ENCODE measurements around the gene MYRF.

MYRF gene

DNA sequence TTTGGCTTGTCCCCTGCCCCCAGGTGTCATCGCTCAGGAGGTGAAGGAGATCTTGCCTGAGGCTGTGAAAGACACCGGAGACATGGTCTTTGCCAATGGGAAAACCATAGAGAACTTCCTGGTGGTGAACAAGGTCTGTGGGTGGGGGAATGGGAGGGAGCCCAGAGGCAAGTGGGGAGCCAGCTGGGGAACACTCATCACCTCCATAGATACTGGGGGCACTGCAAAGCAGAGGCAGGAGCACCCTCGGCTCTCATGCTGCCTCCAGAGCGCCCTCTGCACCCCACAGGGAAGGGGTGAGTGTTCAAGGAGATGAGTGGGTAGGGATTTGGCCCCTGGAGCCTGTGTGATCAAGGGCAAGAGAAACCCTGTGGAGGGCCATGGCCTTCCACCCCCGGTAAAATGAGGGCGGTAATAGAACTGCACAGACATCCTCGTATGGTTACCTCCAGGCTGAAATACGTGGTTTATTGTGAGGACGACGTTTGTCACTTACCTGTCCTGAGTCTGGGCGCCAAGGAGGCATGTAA lies 26.0 kb downstream of the MYRF start:
- FAIRE-seq: no peak

DNA sequence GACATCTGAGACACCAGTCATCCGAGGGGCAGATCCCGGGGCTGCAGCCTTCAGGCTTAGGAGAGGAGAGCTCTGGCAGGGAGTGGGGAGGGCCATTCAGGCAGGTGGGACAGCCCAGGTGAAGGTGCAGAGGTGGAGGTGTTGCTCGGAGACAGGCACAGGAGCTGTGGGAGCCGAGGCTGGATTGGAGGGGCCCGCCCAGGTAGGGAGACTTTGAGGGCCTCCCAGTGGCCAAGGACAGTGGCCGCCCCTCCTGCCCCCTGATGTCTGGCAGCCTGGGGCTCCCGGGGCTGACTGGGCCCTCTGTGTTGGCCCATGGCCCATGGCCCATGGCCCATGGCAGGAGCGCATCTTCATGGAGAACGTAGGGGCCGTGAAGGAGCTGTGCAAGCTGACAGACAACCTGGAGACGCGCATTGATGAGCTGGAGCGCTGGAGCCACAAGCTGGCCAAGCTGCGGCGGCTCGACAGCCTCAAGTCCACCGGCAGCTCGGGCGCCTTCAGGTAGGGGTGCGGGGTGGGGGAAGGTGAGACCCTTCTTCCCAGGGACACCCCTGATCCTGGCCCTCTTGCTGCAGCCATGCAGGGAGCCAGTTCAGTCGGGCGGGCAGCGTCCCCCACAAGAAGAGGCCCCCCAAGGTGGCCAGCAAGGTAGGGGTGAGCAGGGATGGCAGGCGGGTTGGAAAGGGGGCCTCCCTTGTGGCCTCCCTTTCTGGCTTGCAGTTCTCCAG lies 26.6 kb downstream of the MYRF start:
- no peak for FAIRE-seq

DNA sequence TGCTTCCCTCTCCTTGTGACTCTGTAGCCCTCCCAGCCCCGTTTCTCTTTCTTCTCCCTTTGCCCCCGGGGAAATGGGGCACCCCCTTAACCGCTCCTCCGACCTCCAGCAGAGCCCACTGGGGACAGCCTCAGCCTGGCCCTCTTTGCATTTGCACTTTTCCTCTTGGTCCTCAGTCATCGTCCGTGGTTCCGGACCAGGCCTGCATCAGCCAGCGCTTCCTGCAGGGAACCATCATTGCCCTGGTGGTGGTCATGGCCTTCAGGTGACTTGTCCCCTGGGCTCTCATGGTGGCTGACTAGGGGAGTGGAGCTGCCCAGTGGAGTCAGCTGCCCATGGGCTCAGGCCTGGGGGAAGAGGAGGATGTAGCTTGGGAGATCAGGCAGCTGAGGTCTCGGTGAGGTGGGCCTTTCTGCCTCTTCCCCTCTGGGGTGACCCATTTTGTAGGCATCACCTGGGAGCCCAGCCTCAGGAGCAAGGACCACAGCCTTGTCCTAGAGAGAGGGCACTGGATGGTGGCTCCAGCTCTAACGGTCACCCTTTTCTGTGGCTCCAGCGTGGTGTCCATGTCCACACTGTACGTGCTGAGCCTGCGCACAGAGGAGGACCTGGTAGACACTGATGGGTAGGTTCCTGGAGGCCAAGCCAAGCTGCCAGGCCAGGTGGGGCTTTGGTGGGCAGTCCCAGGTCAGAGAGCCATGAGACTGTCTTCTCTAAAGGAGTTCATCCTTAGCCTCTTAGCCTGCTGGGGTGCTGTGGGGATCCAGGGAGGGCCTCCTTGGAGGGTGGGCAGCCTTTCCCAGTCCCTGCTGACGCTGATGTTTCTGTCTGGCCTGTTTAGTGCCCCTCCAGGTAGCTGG lies 27.5 kb downstream of the MYRF start:
- FAIRE-seq: no peak

DNA sequence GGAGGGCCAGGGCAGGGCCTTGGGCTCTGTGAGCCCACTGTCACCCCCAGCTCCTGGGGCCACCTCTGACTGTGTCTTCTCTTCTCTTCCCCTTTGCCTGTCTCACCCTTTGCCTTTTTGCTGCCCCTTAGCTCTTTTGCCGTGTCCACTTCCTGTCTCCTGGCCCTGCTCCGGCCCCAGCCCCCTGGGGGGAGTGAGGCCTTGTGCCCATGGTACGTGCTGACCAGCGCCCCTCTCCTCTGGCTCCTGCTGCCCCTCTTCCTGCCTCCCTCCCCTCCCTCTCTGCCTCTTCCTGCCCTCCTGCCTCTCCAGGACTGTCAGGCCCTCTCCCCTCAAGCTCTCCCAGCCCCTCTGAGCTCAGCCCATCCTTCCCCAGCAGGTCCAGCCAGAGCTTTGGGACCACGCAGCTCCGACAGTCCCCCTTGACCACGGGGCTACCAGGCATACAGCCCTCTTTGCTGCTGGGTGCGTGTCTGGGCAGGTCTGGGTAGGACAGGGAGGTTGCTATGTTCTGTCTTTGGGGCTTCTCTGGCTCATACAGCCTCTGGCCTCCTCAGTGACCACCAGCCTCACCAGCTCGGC lies 28.2 kb downstream of the MYRF start:
- no peak for FAIRE-seq

DNA sequence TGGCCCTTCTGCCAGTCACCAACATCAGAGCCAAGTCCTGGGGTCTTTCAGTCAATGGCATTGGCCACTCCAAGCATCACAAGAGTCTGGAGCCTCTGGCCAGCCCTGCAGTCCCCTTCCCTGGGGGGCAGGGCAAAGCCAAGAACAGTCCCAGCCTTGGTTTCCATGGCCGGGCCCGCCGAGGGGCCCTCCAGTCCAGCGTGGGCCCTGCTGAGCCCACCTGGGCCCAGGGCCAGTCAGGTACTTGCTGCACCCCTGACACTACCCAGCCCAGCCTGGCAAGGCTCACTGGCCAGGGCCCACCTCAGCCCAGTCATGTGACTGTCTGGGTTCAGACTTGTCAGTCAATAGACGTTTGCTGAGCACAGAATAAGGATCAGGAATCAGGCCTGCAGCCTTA lies 29.1 kb downstream of the MYRF start:
- no peak for FAIRE-seq

DNA sequence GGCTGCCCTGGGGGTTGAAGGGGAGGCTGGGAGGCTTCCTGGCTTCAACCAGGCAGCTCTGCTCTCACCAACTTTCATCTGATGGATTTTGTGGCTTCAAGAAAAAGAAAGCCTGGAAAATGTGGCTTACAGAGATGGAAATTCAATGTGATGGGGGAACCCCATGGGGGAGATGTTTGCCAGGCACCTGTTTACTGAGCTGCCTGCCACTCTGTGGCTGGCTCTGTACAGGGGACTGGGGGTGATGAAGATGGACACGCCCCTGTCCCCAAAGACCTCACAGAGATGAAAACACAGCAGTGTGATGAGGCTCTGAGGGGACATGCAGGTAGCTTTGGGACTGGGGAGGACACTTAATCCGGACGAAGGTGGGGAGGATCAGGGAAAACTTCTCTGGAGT lies 29.9 kb downstream of the MYRF start:
- no peak for FAIRE-seq

DNA sequence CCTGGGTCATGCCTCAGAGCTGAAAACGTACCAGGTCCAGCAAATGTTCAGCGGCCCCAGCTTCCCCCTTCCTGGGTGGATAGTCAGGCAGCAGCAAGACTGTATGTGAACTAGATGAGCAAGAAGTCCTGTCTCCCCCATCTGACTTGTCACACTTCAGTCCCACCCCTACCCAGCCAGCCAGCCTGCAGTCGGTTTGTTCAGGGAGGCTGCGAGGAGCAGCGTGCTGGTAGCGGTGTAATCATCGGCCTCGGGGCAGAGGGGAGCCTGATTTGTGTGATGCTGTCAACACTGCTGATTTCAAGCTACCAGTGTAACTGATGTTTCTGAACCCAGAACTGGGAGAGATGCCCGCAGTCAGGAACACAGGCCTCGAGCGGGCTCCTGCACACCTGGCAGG lies 30.4 kb downstream of the MYRF start:
- FAIRE-seq: no peak

DNA sequence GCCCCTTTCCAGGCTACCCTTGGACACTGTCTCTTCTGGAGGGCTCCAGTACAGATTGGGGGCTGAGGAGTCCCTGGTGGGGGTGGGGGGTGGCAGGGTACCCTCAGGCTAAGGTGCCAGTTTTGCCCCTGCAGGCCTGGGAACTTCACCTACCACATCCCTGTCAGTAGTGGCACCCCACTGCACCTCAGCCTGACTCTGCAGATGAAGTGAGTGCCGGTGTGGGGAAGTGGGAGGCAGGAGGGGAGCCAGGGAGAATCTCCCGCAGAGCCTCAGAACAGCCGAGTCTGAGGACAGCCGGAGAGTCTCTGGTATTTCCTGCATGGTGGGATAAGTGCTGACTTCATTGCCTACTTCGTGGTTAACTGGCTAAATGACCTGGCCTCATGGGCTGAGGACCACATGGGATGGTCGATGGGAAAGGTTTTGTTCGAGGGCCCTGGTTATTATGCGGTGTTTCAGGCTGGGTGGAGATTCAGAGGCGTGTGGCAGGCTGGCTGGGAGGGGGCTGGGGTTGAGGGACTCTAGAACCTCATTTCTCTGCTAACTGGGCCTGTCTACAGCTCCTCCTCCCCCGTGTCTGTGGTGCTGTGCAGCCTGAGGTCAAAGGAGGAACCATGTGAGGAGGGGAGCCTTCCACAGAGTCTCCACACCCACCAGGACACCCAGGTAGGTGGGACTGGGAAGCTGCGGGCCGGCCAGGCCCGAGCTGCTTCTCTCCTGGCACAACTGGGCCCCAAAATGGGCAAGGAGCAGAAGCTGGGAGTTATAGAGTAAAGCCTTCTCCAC lies 31.5 kb downstream of the MYRF start:
- FAIRE-seq: no peak

DNA sequence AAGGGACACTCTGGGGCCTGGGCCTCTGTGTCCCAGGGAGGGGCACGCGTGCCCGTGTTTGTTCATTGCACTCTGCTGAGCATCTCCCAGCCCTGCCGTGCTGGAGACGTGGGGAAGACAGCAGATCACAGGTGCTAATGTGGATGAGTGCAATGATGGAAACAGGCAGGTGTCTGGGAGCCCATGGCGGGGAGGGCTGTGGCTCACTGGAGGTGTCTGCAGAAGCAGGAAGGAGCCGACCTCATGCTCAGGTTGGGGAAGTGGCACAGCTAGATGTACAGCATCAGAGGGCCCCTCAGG lies 32.0 kb downstream of the MYRF start:
- FAIRE-seq: no peak

DNA sequence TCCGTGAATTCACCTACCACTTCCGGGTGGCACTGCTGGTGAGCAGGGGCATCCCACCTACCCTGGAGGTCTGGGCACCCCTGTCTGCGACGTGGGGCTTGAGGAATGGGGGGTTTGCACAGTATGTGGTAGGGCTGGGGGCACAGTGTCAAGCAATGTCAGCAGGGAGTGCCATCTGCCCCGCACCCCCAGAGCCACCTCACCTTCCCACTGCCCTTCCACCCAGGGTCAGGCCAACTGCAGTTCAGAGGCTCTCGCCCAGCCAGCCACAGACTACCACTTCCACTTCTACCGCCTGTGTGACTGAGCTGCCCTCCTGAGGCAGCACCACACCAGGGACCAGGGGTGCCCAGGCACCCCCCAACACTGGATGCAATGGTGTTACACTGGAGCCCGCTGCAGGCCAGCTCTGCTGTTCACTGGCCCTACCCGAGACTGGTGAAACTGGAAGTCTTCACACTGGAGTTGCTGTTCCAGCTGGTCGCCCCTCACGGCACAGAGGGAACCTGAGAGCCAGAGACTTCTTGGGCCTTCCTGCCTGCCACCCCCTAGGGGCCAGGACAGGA lies 33.5 kb downstream of the MYRF start:
- no peak for FAIRE-seq

DNA sequence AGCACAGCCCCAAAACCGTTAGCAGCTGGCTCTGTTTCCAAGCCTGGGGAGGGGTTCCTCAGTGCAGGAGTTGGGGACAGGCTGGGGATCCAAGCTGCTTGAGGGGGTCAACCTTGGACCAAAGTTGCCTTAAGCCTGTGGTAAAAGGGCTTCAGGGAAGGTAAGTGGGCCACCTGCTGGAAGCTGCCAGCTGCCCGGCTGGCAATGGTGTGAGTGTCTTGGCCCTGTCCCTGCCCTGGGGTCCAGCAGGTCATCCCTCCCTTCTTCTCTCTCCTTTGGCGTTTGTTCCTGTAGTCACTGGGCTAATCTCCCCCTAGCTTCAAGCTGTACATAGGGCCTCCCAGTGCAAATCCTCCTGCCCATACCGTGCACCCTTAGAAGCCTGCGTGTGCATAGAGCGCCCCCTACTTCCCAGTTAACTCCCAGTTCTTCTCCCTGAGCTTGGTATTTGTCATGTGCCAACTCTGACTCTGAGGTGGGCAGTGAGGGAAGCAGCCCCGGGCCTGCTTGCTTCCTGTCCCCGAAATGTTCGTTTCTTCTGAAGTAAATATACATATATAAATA lies 35.6 kb downstream of the MYRF start:
- no peak for FAIRE-seq

DNA sequence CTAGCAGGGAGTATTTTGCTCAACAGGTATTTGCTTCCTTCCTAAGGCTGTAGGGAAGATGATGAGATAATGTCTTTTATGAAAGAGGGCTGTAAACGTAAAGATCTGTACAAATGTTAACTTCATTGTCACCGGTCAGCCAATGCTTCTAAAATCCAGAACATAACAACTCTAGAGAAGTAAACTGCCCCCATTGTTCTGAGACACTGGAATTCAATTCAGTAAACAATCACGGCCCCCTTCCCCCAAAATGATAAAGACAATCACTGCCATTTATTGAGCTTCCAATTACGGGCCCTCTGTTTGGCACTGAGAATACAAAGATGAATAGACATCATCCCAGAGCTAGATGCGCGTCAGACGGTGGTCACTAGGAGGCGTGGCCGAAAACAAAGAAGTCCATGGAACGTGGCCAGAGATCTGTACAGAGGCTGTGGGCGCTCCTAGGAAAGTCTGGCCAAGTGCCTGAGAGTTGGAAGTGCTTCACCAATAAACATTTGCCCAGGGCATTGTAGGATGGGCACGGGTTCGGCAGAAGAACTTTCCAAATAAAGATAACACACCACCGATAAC lies 39.4 kb downstream of the MYRF start:
- no peak for FAIRE-seq

DNA sequence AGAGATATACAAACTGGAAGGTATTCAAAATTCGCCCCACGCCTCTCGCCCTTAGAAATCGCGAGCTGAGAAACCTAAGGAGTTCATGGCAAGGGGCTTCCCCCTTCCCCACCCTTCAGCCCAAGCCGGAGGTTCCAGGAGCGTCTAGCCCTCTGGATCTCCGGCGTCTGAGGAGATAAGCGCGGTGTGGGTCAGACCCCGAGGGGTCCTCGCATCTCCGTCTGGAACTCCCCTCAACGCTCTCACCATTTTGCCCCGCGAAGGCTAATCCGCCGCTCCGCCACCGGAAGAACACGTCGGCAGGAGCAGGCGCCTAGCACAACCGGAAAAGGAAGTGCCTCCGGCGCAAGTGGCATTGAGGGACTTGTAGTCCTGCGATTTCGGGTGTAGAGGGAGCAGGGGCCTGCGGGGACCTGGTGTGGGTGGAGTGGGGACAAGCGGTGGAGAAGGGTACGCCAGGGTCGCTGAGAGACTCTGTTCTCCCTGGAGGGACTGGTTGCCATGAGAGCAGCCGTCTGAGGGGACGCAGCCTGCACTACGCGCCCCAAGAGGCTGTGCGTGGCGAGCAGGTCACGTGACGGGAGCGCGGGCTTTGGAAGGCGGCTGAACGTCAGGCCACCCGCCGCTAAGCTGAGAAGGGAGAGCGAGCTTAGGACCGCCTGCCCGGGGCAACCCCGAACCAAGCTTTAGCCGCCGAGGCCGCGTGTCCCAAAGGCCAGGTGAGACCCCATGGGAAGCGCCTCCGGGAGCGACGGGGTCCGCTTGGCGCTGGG lies 40.1 kb downstream of the MYRF start, which contains the start of the genes FEN1 and TMEM258:
TSS of gene FEN1 (plus strand) at position 602 of the 773 bp plus-strand sequence. CDS start 2,451 bp downstream, outside the sequence.
TSS of gene TMEM258 (minus strand) at position 290 of the 773 bp plus-strand sequence. CDS start at position 249, 41 bp downstream.
- FAIRE-seq: no peak

DNA sequence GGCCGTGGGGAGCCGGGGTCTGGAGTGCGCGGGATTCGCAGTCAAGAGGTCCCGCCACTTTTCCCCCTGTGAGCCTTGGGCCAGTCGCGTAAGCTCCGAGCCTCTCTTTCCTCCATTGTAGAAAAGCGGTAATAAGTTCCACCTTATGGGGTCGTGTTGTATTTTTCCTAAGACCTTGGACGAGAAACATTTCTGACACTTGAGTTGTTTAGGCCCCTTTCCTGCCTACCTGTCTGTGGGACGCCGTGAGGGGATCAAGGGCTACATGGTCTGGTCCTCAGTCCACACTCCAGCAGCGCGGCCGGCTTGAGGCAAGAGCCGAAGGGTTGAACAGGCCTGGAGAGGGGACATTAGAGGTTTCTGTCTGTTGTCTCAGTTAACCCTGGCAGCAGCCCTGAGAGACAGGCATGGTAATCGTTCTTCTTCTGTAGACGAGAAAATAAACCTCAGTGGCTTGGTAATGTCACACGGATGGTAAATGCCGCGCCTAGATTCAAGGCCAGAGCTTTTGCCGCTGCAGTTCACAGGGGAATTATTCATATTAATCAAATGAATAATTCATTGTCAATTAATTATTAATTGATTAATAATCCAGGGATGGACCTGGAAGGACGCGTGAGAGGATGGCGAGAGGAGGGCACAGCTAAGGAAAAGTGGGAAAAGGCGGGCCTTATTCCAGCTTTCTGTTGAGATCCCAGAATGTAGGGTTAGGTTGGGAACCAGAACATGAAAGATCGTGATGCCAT lies 40.8 kb downstream of the MYRF start:
- FAIRE-seq: no peak

DNA sequence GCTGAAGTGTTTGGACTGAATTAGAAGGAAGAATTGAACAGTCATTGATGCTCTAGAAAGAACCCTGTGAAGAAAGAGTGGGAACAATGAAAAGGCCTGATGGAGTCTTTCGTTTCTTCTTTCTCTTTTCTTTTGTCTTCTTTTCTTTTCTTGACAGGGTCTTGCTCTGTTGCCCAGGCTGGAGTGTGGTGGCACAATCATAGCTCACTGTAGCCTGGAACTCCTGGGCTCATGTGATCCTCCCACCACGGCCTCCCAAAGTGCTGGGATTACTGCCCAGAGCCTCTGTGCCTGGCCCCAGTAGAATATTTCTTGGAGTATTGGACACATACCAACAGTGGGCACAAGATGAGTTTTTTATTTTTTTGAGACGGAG lies 41.4 kb downstream of the MYRF start:
- no peak for FAIRE-seq

DNA sequence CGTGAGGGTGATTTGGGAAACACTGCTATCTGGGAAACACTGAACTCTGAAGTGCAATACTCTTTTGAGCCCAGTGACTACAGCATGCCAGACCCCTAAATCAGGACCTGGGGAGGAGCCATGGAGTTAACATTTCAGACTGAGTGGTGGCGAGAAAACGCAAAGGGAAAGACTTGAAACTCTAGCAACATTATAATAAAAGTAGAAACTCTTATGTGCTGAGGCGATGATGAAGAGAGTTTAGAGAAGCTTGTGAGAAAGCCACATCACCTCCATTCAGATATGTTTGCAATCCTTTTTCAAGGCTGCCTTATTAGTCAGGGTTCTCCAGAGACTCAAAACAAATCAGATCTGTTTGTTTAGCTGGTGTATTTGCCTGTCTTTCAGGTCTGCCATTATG lies 42.1 kb downstream of the MYRF start:
- no peak for FAIRE-seq

DNA sequence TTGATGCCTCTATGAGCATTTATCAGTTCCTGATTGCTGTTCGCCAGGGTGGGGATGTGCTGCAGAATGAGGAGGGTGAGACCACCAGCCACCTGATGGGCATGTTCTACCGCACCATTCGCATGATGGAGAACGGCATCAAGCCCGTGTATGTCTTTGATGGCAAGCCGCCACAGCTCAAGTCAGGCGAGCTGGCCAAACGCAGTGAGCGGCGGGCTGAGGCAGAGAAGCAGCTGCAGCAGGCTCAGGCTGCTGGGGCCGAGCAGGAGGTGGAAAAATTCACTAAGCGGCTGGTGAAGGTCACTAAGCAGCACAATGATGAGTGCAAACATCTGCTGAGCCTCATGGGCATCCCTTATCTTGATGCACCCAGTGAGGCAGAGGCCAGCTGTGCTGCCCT lies 43.0 kb downstream of the MYRF start:
- FAIRE-seq: no peak

DNA sequence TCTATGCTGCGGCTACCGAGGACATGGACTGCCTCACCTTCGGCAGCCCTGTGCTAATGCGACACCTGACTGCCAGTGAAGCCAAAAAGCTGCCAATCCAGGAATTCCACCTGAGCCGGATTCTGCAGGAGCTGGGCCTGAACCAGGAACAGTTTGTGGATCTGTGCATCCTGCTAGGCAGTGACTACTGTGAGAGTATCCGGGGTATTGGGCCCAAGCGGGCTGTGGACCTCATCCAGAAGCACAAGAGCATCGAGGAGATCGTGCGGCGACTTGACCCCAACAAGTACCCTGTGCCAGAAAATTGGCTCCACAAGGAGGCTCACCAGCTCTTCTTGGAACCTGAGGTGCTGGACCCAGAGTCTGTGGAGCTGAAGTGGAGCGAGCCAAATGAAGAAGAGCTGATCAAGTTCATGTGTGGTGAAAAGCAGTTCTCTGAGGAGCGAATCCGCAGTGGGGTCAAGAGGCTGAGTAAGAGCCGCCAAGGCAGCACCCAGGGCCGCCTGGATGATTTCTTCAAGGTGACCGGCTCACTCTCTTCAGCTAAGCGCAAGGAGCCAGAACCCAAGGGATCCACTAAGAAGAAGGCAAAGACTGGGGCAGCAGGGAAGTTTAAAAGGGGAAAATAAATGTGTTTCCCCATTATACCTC lies 43.6 kb downstream of the MYRF start:
- FAIRE-seq: no peak

DNA sequence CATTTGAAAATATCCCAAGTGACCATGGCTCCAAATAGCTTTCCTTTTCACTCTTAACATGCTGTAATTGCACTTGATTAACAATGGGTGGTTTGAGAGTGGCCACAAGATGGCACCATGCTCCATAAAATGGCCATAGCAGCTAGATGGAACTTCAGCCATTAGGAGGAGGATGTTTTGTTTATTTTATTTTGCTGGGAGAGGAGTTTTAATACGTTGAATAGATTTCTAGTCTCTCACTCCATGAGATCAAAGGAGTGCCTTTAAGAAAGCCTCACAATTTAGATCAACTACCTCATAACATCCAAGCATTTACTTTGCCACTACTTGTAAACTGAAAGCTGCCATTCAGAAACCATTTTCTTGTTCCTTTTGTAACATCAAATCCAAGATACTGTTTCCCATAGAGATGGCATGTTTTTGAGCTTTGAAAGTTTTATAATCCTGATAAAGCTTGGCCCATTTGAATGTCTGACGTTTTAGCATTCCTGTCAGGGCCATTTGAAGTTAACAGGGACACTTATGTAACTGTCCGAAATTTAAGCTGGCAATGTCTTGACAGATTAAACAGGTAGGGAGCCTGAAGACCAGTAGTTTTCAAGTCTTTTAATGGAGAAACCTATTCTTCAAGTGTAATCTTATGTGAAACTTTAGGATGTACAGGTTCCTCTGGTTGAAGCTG lies 45.0 kb downstream of the MYRF start:
- FAIRE-seq: peak; percentile 63

Data from endometrium (tissue), 2 donors.